Activated T-cell treated with anti-CD3 and anti-CD28 coated beads for 24 hours (primary cell): ENCODE data around the gene SMAD6.
"Not testable (repeated sequence)": the region's sequence is repeated elsewhere in the genome, so short reads cannot be mapped to it uniquely, and the experiment has no call there.

Experiments
- DNase-seq: peaks from one replicate; pipeline ENCODE4 v3.0.0-alpha.2; 2020; ENCODE audit warnings: low read depth

Gene SMAD6

DNA sequence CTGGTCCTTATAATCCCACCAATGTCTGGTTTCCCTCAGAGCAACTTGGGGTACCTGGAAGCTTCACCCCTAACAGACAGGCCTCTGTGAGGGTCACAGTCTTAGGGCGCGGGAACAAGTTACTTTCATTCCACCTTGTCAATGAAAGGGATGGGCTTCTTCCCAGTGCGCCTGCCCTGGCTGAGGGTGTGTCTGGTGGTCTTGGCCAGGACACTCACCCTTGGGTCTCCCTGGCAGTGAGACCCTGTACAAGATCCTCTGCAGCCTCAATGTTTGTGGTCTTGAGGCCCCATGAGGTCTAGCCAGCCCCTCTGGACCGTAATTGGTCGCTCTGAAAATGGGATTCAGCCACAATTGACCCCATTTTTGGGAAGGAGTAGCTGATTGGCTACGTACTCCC, 40.2 kb downstream of the SMAD6 start:
- no peak for DNase-seq

DNA sequence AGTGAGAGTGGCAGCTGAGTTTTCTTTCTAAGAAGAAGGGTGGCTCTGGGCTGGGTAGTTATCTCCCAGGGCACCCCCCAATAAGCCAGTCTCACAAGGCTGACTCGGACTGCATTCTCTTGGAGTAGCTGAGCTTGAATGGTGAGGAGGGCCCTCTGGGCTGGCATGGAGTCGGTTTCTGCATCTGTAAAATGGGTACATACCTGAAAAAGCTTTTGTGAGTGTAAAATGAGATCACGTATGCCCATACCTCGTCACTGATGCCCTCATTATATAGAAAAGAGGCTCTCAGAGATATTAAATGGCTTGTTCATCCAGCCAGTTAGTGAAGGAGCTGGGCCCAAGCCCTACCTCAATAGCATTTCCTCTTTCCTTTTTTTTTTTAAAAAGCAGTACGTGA, 41.2 kb downstream of the SMAD6 start:
- DNase-seq, result no peak

DNA sequence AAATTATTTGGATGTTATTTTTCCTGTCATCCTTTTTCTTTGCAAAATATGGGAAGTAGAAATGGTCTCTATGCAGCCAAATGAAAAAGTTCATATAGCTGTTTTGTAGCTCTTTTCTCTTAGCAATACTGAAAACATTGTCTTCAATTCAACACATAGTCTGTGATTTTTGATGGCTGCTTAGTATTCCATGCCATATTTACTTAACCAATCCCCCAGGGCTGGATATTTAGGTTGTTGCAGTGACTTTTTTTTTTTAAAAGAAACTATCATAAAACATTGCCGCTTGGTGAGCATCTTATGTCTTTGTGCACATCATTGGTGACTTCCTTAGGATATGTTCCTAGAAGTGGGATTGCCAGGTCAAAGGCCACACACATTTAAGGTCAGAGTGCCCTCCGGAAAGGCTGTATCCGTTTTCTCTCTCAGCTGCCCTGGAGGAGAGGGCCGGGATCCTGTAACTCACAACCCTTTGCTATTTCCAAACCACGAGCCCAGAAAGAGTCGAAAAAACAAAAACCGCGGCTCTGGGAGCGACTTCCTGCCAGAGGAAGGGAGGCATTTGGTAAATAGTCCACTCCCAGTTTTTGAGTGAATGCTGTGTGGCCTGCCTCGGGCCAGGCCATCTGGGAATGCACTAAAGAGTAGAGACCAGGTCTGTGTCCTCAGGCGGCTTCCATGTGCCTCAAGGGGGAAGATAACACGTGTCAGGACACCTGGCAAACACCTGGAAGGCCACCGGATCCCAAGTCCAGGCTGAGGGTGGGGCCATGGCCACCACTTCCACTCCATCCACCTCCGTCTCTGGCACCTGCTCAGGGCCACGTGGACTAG, 41.9 kb downstream of the SMAD6 start:
- DNase-seq, result no peak

DNA sequence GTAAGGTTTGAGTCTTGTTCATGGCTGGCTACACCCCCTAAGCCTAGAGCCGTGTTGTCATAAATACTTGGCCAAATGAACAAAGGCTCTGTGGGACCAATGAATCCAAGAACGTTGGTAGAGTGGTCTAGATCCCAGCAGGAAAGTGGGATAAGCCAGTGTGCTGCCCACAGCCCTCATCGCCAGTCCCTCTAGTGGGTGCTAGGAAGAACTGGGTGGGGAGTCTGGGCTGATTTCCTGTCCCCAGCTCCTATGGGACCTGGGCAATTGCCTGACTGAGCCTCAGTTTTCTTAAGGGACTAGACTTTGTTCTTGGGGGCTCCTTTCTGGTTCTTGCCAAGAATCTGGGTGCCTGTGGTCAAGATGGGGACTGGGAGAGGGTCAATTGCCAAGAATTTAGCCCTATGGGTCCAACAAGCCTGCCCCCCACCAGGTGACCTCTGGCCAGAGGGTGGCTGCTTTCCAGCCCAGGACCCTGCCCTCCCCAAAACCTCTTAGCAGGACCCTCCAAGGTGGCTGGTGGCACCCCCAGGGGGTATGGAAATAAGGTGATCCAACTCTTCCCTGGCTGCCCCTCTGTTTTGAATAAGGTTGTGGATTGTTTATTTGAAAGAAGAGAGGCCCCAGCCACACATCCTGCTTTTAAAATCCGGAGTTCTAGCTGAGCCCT, 42.7 kb downstream of the SMAD6 start:
- DNase-seq, result no peak

DNA sequence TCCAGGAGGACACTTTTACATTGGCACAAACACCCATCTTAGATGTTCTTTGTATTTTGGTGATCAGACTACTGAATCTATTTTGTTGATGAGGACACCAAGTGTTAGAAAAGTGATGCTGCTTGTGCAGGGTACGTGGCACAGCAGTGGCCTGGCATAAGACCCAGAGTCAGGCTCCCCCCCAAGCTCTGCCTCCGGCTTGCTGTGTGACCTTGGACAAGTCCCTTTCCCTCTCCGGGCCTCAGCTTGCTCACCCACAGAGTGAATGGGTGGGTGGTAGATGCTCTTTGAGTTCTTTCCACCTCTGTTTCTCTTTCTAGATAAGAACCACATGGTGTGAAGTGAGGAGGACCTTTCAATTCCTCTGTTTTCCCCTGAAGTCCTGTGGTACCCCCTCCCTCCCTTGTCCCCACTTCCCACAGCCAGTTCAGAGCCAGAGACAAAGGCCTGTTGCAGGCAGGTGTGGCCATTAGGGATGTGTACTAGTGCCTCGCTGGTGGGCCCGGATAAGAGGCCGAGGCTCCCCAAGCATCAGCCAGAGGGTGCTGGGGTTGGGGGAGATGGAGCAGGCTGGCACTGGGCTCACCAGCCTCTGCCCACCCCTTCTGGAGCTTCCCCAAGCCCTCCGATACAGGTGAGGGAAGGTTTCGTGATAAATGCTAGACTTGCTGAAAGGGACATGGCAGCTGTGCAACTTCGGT, 43.6 kb downstream of the SMAD6 start:
- no peak for DNase-seq

DNA sequence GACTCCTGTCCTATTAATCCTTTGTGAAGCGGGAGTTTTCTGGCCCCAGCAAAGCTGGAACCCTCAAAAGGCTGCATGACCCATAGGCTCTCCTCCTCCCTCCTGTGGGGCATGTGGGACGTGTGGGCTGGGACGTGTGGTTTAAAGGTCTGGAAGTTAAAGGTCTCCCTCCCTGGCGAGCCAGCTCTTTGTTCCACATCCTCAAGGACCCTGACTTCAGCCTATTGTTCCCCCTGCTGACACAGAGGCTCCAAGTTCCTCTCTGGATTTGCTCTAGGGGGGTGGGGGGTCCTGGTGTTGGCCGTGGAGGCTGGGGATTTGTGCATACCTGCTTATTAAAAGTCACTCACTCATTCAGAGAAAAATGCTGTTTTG, 44.2 kb downstream of the SMAD6 start:
- DNase-seq, result no peak

DNA sequence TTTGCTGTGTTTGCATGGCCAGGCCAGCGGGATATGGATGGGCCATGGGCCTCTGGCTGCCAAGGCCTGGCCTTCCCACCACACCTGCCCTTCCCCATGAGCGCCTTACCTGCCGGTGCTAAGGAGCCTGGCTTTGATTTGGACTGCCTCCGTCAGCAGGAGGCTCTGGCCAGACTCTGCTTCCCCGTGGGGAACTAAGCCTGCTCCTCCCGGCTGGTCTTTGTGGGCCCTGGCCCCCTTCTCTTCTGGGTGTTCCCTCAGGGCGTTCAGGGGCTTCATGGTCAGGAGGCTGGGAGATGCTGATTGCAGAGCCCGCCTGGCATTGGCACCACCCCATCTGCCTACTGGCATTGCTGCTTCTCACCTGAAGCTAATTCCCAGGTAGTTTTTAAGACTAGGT, 45.2 kb downstream of the SMAD6 start:
- DNase-seq, result no peak

DNA sequence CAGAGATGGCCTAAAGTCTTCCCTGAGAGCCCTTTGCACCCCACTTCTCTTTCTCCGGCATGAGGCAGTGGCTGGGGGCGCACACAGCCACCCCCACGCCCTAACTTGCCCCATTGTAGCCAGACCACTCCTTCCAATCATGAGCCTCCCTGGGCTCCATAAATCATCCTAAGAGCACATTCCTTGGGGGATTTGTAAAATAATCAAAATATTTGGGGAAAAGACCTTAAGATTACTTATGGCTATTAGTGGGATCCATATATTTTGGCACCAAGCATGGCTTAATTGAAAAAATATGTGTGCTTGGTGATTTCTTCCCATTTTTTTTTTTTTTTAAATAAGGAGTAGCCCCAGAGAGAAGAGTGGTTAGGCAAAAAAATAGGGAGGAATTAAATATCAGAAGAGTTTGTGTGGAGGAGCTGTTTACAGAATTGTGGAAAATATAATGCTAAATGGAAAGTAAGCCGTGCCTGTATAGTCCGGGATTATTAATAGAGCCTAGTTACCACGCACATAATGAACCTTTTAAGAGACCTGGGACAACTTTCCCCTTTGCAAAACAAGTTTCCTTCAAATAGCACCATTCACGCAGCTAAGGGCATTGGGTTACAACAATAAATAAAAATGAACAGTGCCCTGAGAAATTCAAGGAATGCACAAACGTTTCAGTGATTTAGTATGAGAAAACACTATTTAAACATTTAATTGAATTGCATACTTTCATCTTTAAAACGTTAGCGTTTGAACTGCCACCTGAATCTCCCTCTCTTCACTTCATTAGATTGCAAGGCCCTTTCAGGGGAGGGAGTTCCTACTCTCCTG, 46.1 kb downstream of the SMAD6 start:
- DNase-seq, result no peak

DNA sequence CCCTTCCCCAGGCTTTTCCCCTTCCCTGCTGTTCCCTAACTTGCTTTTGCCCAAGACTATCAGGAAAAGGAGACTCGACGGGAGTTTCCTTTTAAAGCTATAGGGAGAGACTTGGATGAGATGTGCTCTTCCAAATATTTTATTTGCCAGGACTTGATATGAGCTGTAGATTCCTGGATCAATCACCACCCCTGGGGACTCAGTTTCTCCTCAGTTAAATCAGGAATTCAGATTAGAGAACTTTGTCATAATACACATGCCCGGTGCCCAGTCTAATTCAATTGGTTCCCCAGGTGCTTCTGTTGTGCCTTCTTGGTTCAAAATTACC, 46.6 kb downstream of the SMAD6 start:
- no peak for DNase-seq

DNA sequence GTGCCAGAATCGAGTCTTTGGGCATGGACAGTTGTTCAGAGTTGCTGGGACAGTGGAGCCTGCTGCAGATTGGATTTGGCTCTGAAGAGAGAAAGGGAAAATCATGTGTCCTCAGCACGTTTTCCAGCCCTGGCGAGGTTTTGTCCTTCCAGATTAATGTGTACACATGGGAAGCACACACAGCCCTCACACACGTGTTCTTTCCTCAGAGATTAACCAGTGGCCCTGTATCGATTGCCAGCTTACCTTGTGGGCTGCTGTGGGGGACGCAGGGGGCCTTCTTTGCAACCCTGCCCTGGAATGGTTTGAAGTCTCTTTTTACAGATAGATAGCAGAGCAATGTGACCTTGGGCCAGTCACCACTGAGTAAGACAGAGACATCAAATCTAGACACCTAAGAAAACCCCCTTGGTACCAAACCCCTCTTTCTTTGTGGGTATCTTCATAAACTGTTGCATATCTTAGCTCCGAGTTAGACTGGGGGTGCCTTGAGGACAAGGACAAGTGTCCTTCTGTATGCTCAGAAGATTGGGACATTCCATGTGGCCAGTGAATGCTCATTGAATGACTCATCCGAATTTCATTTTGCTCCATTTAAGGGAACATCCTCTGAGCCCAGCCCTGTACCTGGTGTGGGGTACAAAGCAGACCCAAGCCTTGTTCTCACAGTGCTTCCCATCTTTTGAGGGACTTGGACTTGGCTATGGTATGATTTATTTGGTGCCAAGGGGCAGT, 48.0 kb downstream of the SMAD6 start:
- no peak for DNase-seq

DNA sequence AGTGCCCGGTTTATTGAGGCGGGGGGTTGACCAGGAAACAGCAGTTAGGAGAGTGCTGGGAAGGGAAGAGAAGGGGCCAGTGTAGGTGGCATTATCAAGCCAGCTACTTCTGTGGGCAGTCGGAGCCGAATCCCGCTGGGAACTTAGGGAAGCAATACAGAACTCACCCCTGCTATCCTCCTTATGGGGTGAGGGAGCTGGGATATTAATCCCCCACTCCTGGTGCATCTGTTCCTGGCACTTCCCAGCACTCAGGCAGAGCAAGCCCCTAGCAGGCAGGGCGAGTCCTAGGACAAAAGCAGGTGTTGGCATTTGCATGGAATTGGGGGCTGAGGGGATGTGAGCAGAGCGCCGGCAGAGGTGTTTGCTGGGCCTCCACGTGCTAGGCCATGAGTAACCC, 48.6 kb downstream of the SMAD6 start:
- no peak for DNase-seq

DNA sequence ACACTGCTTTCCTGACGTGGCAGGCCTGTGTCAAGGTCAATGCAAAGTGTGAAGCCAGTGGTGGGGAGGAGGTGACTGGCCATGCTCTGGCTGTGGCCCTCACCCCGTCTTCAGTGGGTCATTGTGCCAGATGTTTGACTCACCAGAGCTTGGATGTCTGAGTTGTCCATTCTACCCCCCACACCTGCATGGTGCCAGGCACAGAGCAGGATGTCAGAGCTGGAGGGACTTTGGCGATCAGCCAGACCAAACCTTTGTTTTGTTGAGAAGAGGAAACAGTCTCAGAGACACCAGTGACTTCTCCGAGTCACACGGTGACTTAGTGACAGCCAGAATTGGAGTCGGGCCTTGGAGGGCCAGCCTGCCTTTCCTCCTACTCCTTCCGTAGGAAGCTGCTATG, 49.5 kb downstream of the SMAD6 start:
- no peak for DNase-seq

DNA sequence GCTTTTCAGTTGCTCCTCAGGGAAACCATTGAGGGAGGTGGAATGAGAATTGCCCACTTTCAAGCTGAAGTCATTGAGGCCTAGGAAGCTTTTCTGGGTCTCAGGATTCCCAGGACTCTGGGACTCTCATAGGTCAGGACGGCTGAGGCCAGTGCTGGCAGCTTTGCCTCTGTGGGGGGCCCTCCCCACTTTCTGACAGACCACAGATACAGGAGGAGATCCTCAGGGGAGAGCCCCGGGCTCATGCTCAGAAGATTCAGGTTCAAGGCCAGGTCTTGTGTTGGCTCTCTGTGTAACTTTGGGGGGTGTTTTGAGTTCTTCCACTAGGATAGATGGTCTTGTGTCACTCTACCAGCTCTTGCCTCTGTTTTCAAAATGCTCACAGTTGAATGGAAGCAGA, 50.0 kb downstream of the SMAD6 start:
- DNase-seq, result no peak

DNA sequence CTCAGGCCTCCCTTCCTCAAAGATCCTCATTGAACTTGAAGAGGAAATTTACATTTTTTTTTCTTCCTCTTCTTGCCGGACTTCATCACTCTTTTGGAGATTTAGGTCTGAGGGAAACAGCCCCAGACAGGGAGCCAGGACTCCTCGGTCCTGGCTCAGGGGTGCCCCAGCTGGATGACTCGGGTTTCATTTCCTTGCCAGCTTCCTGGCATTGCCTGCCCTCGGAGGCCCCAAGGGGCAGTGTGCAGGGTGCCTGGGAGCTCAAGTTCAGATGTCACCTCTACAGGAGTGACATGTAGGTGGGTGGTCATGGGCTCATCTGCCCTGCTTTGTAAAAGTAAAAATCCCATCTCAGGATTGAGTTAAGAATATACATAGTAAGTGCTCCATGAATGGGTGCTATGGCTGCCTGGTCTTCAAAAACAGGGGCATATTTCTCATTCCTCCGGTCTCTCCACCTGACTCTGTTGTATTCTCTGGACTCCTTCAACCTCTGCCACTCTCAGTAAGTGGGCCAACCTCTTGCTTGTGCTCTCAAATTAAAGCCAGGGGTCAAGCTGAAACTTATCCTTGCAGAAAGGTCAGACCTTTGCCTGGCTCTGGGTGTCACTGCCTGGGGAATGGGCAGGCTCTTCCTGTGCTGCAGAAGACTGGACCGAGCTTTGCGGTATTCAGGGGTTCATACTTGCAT, 51.8 kb downstream of the SMAD6 start:
- DNase-seq, result no peak

DNA sequence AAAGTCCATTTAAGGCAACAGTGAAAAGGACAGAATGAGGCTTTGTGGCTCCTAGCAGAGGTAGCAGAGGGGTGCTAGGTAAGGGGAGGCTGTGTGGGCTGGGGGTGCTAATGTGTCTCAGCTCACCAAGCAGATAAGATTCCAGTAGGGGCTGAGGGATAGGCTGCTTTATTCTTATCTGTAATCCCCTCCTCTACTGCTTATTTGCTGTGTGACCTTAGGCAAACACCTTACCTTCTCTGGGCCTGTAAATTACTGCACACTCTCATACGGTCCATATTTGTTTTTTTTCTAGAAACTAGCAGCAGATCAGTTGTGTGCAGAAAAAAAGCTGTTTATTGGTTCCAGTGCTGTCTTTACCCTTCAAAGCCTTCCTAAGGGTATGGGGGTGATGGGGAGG, 52.8 kb downstream of the SMAD6 start:
- DNase-seq, result no peak

DNA sequence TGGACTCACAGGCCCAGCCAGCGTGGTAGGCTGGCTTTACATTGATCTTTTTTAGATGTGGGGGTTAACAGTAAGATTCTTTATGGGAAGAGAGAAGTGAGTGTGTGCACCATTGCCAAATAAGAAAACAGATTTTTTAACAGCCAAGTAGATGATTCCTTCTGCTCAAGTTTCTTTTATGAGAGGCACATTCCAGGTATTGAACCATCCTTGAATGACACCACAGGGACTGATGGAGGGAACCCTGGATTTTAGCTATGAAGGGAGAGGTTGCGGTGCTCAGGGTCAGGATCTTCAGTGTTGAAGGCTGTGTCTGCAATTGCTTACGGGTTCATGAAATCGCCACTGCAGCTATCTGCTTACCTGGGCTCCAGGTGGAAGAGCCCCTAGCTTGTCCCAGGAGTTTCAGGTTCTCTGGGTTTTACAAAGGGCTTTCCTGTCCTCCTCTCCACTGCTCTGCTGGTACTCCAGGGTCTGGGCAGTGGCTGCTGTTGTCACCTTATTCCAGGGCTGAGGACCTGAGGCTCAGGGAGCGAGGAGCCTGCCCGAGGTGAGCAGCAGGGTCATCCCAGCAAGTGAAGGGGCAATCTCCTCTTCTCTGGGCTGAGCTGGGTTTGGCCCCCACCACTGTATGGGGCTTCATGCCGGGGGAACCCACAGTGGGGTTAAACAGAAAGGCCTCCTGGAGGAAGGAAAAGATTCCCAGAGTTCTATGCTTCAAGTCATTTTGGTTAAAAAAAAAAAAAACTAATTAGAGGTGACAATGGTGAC, 53.4 kb downstream of the SMAD6 start:
- no peak for DNase-seq

DNA sequence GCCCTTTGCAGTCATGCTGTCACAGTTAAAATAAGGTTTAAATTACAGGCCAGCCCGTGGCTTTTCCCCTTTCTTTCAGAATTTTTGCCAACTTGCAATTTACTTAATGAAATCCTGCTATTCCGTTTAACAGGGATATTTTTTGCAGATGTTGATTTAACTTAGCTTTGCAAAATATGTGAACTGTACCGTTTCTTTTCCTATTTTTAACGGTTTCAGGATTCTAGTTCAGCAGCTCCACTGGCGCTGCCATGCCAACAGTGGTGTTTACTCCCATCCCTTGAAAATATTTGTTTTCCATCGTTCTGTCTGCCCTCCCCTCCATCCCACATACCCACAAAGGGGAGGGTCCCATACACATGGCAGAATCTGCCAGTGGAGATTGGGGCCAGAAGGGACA, 54.3 kb downstream of the SMAD6 start:
- no peak for DNase-seq

DNA sequence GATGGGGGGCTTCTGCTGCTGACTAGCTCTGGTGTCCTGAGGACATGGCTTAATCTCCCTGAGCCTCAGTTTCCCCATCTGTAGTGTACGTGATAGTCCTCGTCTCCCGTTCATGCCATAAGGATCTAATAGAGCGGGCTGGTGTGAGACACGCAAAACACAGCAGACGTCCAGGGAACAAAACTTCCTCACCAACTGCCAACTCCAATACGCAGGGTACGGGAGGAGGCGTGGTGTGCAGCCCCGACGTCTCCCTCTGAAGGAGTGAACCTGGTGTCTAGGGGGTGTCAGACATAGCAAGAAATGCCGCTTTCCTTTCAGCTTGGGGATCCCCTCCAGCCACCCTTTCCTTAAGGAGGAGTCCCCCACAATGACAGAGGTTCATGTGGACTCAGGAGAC, 55.0 kb downstream of the SMAD6 start:
- DNase-seq, result no peak

DNA sequence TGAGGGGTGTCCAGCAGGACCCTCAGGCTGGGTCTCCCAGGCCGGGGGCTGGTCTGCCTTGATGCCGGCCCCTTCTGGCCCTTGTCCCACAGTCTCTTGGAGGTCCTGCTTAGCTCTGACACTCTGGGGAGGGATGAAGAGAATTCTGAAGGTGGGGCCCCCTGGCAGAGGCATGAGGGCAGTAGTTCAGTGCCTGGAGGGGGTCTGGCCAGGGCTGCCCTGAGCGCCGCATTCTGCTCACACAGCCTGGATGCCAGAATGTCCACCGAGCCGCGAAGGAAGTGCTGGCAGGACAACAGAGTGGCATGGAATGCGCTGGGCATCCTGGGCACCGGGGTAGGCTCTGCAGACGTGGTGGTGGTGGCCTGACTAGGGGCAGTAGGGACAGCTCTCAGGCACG, 55.5 kb downstream of the SMAD6 start:
- DNase-seq, result no peak

DNA sequence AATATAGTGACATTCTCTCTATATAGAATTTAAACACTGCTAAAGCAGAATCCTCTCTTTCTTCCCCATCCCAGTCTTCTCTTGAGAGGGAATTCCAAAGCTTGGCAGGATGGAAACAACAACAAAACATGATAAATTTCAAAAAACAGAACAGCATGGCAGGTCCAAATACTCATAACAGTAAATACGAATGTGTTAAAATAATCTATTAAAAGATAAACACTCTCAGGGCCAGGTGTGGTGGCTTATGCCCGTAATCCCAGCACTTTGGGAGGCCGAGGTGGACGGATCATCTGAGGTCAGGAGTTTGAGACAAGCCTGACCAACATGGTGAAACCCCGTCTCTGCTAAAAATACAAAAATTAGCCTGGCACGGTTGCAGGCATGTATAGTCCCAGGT, 56.2 kb downstream of the SMAD6 start:
- not testable (repeated sequence) for DNase-seq
